HK-2 (cell line): ENCODE results near the gene CAVIN4.
A peak's percentile ranks its signal among the peaks of the same experiment; 100 is the strongest.

Source experiments
- DNase-seq: peaks from one replicate; pipeline ENCODE4 v3.0.0-alpha.2; 2018; ENCODE audit not compliant: unreplicated experiment

Gene CAVIN4, protein sequence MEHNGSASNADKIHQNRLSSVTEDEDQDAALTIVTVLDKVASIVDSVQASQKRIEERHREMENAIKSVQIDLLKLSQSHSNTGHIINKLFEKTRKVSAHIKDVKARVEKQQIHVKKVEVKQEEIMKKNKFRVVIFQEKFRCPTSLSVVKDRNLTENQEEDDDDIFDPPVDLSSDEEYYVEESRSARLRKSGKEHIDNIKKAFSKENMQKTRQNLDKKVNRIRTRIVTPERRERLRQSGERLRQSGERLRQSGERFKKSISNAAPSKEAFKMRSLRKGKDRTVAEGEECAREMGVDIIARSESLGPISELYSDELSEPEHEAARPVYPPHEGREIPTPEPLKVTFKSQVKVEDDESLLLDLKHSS

GRCh38 chr9:100577776-100578448 lies at the start of gene CAVIN4:
Gene CAVIN4, plus strand, starts transcription at chr9:100578079. Its CDS starts 65 bp downstream, at chr9:100578144.
- no peak for DNase-seq

DNA sequence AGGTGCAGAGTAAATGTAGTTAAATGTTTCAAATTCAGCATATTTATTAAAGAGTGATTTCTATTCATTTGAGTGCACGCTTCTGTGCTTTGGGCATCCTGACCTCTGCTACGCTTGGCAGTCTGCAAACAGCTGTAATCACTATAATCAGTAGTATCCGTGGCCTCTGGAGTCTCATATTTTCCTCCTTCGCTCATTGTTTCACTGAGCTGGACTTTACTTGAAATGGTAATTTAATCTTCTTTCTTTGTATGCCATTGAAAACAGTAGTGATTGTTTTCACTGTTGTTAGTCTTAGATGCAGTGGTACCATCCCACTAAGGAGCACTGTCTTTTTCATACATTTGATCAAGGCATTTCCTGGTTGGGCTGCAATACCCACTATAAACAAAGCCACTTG lies 43.5 kb upstream of the CAVIN4 start:
- DNase-seq = no peak

DNA sequence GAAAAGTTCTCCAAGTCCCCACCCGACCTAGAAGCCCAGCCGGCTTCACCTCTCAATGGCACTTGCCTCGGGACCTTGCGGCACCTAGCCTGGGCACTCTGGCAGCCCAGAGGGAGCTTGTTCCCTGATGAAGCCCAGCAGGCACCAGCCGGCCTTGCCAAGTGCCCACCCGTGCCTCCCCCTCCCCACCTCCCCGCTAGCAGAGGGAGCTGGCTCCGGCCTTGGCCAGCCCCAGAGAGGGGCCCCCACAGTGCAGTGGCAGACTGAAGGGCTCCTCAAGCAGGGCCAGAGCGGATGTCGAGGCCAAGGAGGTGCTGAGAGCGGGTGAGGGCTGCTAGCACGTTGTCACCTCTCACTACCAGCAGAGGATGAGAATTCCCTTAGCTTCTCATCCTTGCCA lies 37.6 kb upstream of the CAVIN4 start:
- no peak for DNase-seq

DNA sequence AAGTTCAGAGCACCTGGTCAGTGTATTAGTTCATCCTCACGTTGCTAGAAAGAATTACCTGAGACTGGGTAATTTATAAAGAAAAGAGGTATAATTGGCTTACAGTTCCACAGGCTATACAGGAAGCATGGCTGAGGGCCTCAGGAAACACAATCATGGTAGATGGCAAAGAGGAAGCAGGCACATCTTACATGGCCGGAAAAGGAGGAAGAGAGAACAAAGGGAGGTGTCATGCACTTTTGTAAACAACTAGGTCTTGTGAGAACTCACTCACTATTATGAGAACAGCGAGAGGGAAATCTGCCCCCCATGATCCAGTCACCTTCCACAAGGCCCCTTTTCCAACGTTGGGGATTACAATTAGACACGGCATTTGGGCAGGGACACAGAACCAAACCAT lies 28.8 kb upstream of the CAVIN4 start:
- DNase-seq = no peak

DNA sequence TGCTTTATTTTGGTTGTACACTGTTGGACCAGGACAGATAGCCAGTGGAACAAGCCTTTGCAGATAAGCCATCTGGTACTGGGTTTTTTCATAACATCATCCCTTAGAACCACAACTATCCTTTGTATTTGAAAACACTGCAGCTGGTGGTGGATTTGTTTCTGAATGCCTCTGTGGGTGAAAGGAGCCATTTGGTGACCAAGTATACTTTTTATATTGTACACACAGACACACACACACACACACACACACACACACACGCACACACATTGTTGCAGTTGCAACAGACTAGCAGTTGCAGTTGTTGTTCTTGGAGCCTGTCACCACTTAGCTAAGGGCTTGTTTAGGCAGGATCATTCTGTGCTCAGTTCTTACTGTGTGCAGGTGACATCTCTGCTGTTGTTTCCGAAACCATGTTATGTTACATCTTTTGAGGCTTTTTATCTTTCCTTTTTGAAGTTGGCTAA lies 22.9 kb upstream of the CAVIN4 start:
- no peak for DNase-seq

GRCh38 chr9:100555471-100555870 lies 22.4 kb upstream of the CAVIN4 start:
- no peak for DNase-seq

DNA sequence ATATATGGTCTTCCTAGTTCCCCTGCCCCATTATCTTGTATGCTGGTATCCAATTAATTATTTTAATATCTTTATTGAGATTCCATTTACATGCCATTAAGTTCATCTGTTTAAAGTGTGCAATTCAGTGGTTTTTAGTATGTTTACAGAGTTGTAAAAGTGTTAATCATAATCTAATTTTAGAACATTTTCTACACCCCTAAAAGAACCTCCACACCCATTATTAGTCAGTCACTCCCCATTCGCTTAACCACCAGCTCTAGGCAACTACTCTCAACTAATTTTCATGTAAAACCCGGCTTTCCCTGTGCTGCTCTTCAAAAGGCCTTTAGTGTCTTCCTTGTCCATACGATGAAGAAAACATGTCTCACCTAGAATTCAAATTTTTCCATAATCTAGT lies 20.8 kb upstream of the CAVIN4 start:
- DNase-seq = no peak

- no peak for DNase-seq
Observed at GRCh38 chr9:100561256-100561655, 16.6 kb upstream of the CAVIN4 start.

DNA sequence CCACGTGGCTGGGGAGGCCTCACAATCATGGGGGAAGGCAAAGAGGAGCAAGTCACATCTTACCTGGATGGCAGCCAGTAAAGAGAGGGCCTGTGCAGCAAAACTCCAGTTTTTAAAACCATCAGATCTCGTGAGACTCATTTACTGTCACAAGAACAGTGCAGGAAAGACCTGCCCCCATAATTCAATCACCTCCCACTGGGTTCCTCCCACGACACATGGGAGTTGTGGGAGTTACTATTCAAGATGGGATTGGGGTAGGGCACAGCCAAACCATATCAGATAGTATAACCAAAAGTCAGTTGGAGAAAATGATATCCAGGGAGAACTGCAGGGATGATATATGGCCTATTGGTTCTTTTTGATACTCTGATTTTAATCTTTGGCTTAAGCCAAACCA lies 10.0 kb upstream of the CAVIN4 start:
- DNase-seq = no peak

DNA sequence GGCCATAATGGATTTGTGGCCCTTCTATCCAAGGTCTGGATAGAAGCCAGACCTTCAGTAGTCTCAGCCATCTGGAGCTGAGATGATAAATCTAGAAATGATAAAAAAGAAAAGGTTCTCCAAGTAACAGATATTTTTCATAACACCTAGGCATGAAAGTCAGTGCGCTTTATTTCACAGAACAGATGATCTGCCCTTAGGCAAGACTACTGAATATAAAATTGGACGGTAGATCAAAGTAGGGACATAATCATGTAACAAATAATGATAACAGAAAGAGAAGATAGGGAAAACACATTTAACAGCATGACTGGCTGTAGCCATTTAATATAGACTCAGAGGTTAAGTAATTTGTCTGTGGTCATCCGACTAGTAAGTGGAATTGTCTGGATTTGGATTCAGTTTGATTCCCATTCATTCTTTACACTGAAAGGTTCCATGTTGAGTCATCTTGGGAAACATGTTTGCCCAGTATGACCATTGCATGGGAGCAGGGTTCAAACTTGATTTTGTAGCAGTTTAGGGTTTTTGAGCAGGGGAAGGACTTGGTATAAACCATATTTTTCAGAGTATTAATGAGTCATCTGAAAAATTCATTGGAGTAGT lies 4.1 kb upstream of the CAVIN4 start:
- DNase-seq = no peak

- DNase-seq = no peak
Observed at GRCh38 chr9:100575006-100575405, 2.9 kb upstream of the CAVIN4 start.

GRCh38 chr9:100575765-100576386 lies 2.0 kb upstream of the CAVIN4 start:
- peak; percentile 35 for DNase-seq

- DNase-seq = no peak
Observed at GRCh38 chr9:100578610-100579009, 731 bp downstream of the CAVIN4 start.

DNA sequence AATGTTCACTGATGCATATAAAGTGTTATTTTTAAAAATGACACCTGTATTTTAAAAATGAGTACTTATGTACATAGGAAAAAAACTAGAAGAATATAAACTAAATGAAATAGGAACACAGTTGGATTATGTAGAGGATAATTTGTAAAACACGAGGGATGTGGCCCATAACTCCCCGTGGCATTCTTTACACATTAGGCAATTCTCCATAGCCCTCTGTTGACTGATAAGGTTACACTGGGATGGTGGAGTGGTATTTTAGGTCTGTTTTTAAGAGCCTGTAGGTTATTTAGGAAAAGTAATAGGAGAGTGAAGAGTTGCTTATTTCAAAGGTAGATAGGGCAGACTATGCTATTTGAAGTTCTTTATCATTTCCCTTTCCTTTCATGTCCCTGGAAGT lies 1.8 kb downstream of the CAVIN4 start:
- no peak for DNase-seq

GRCh38 chr9:100580257-100580656 lies 2.4 kb downstream of the CAVIN4 start:
- no peak for DNase-seq

DNA sequence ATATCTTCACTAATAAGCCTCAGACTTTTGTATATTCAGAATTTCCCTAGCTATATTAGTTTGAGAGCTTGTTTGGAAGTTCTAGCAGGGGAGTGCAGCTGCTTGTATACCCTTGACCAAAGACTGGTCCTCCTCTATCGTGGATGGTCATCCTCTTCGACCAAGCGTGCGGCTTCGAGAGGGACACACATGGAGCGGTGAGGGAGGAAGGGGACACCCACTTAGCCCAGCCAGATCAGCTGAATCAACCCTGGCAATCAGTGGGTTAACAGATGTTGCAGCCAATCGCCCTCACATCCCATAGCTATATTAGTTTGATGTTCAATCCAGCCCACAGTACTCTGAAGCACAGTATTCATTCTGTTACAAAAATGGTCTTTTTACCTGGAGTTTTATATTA lies 3.2 kb downstream of the CAVIN4 start:
- no peak for DNase-seq

DNA sequence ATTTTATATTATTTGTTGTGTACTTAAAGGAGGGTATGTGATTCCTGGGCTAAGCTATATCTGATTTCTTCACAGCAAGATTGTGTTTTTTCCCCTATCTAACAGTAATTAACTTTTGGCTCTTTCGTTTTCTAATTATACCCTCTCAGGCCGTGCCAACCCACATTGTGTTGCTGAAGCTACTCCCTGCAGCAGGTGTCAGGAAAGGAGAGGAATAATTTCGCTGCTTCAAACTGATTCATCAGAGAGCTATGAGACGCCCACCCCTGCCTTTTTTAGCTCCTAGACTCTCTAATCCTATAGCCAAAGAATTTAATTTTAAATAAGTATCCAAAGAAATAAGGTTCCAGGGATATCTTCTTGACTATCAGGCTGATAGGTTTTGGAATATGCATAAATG lies 3.8 kb downstream of the CAVIN4 start:
- no peak for DNase-seq

GRCh38 chr9:100583014-100583802 lies 5.3 kb downstream of the CAVIN4 start:
- no peak for DNase-seq

- no peak for DNase-seq
Observed at GRCh38 chr9:100584951-100585350, 7.1 kb downstream of the CAVIN4 start.

DNA sequence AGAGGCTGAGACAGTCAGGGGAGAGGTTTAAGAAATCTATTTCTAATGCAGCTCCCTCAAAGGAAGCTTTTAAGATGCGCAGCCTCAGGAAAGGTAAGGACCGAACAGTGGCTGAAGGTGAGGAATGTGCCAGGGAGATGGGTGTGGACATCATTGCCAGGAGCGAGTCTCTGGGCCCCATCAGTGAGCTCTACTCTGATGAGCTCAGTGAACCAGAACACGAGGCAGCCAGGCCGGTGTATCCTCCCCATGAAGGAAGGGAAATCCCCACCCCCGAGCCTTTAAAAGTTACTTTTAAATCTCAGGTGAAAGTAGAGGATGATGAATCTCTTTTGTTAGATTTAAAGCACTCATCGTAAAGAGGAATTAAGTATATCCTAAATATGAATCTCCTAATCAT lies 8.2 kb downstream of the CAVIN4 start:
- no peak for DNase-seq

DNA sequence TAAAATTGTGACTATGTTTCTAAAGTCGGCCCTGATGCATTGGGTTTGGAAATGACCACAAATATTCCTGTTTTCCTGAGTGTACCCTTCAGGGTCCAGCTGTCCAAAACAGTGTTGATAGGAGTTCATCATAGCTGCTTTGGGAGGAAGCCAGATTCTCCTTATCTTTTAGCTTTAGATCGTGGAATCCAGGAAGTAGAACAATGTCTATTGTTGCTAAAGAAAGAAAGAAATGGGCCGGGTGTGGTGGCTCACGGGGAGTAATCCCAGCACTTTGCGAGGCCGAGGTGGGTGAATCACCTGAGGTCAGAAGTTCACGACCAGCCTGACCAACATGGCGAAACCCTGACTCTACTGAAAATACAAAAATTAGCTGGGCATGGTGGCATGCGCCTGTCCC lies 9.5 kb downstream of the CAVIN4 start:
- peak; percentile 39 for DNase-seq

DNA sequence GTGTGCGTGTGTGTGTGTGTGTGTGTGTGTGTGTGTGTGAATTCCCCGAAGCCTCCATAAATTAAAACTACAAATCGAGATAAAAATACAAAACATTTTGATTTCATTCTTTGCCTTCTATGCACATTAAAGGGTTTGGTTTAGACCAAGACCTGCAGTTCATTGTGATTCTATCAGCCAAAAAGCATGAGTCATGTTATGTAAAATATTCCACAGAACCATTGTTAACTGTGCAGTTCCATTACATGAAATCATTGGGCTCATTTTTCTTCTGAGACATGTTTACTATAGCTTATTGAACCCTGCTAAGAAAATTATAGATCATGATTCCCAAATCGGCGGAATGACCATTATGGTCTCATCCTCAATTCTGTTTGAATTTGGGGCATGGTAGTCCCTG lies 11.7 kb downstream of the CAVIN4 start:
- DNase-seq = no peak
